ENCODE results near the gene MOG.

The MOG gene

GRCh38 chr6:29656798-29657197, at the start of gene MOG:
MOG (plus strand) TSS chr6:29657092; CDS start chr6:29657210, 118 bp downstream.
- TF ChIP-seq EGR1 (IDR thresholded peaks at IDR 0.05) = no peak
- no peak for TF ChIP-seq NFIC (IDR thresholded peaks at IDR 0.05)
- TF ChIP-seq CEBPB (IDR thresholded peaks at IDR 0.05) = no peak
- no peak for TF ChIP-seq TAF1 (IDR thresholded peaks at IDR 0.05; ENCODE audit: low read depth)
- TF ChIP-seq TEAD4 (IDR thresholded peaks at IDR 0.05) = no peak
- no peak for TF ChIP-seq TCF12 (IDR thresholded peaks at IDR 0.05; ENCODE audit: low read depth)
- TF ChIP-seq EP300 (IDR thresholded peaks at IDR 0.05; ENCODE audit: borderline replicate concordance) = no peak
- no peak for TF ChIP-seq CREB1 (IDR thresholded peaks at IDR 0.05; ENCODE audit: low read depth)
- TF ChIP-seq ZBTB7A (IDR thresholded peaks at IDR 0.05; ENCODE audit: low read depth) = no peak
- no peak for TF ChIP-seq FOXM1 (IDR thresholded peaks at IDR 0.05; ENCODE audit: borderline replicate concordance, low read depth)

- no peak for TF ChIP-seq YY1 (IDR thresholded peaks at IDR 0.05; ENCODE audit: low read depth)
- no peak for TF ChIP-seq CREB1 (IDR thresholded peaks at IDR 0.05; ENCODE audit: low read depth)
These were observed 48.8 kb upstream of the MOG start for GRCh38 chr6:29608131-29608530.

- TF ChIP-seq CREB1 (IDR thresholded peaks at IDR 0.05; ENCODE audit: low read depth) (no peak), CEBPB (IDR thresholded peaks at IDR 0.05) (no peak), REST (IDR thresholded peaks at IDR 0.05; ENCODE audit: low read depth) (no peak), TEAD4 (IDR thresholded peaks at IDR 0.05) (no peak), TCF12 (IDR thresholded peaks at IDR 0.05; ENCODE audit: low read depth) (no peak), FOXM1 (IDR thresholded peaks at IDR 0.05; ENCODE audit: borderline replicate concordance, low read depth) (no peak), MAX (IDR thresholded peaks at IDR 0.05) (no peak), EGR1 (IDR thresholded peaks at IDR 0.05) (no peak), TAF1 (IDR thresholded peaks at IDR 0.05; ENCODE audit: low read depth) (no peak), NFIC (IDR thresholded peaks at IDR 0.05) (no peak)
These were observed 46.4 kb upstream of the MOG start for GRCh38 chr6:29610540-29610939.

- TF ChIP-seq YY1 (IDR thresholded peaks at IDR 0.05; ENCODE audit: low read depth) (no peak), NFIC (IDR thresholded peaks at IDR 0.05) (no peak), RAD21 (IDR thresholded peaks at IDR 0.05; ENCODE audit: low read depth) (no peak), TEAD4 (IDR thresholded peaks at IDR 0.05) (no peak), USF1 (IDR thresholded peaks at IDR 0.05) (no peak), FOXM1 (IDR thresholded peaks at IDR 0.05; ENCODE audit: borderline replicate concordance, low read depth) (no peak), EGR1 (IDR thresholded peaks at IDR 0.05) (no peak), TAF1 (IDR thresholded peaks at IDR 0.05; ENCODE audit: low read depth) (no peak), EP300 (IDR thresholded peaks at IDR 0.05; ENCODE audit: borderline replicate concordance) (no peak), REST (IDR thresholded peaks at IDR 0.05; ENCODE audit: low read depth) (no peak), MAX (IDR thresholded peaks at IDR 0.05) (no peak), ZBTB7A (IDR thresholded peaks at IDR 0.05; ENCODE audit: low read depth) (no peak), CREB1 (IDR thresholded peaks at IDR 0.05; ENCODE audit: low read depth) (no peak), CEBPB (IDR thresholded peaks at IDR 0.05) (no peak), TCF12 (IDR thresholded peaks at IDR 0.05; ENCODE audit: low read depth) (no peak)
These were observed 45.5 kb upstream of the MOG start for GRCh38 chr6:29611426-29611825.

- no peak for TF ChIP-seq ZBTB7A (IDR thresholded peaks at IDR 0.05; ENCODE audit: low read depth)
- TF ChIP-seq TEAD4 (IDR thresholded peaks at IDR 0.05) = no peak
- no peak for TF ChIP-seq USF1 (IDR thresholded peaks at IDR 0.05)
- TF ChIP-seq MAX (IDR thresholded peaks at IDR 0.05) = no peak
- TF ChIP-seq CEBPB (IDR thresholded peaks at IDR 0.05) = no peak
- TF ChIP-seq EGR1 (IDR thresholded peaks at IDR 0.05) = no peak
- TF ChIP-seq CREB1 (IDR thresholded peaks at IDR 0.05; ENCODE audit: low read depth) = no peak
- no peak for TF ChIP-seq TCF12 (IDR thresholded peaks at IDR 0.05; ENCODE audit: low read depth)
- no peak for TF ChIP-seq NFIC (IDR thresholded peaks at IDR 0.05)
- no peak for TF ChIP-seq FOXM1 (IDR thresholded peaks at IDR 0.05; ENCODE audit: borderline replicate concordance, low read depth)
- TF ChIP-seq RAD21 (IDR thresholded peaks at IDR 0.05; ENCODE audit: low read depth) = no peak
These were observed 38.9 kb upstream of the MOG start for GRCh38 chr6:29617782-29618554.
